GM12874 (cell line): Measurements from ENCODE around the gene EDC3.

Source experiments
- TF ChIP-seq, protein P1 (sequence below): IDR thresholded peaks from 2 replicates; pipeline ENCODE4 v1.5.1; 2011; ENCODE audit warnings: low read depth, mild to moderate bottlenecking, control low read depth, low read length, moderate library complexity; ENCODE audit not compliant: insufficient read depth

The EDC3 gene

GRCh38 chr15:74653426-74654102 lies 42.3 kb downstream of the EDC3 start:
- TF ChIP-seq, protein P1, sequence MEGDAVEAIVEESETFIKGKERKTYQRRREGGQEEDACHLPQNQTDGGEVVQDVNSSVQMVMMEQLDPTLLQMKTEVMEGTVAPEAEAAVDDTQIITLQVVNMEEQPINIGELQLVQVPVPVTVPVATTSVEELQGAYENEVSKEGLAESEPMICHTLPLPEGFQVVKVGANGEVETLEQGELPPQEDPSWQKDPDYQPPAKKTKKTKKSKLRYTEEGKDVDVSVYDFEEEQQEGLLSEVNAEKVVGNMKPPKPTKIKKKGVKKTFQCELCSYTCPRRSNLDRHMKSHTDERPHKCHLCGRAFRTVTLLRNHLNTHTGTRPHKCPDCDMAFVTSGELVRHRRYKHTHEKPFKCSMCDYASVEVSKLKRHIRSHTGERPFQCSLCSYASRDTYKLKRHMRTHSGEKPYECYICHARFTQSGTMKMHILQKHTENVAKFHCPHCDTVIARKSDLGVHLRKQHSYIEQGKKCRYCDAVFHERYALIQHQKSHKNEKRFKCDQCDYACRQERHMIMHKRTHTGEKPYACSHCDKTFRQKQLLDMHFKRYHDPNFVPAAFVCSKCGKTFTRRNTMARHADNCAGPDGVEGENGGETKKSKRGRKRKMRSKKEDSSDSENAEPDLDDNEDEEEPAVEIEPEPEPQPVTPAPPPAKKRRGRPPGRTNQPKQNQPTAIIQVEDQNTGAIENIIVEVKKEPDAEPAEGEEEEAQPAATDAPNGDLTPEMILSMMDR = no peak

GRCh38 chr15:74651242-74651741 lies 44.5 kb downstream of the EDC3 start:
- TF ChIP-seq, protein P1 = no peak

DNA sequence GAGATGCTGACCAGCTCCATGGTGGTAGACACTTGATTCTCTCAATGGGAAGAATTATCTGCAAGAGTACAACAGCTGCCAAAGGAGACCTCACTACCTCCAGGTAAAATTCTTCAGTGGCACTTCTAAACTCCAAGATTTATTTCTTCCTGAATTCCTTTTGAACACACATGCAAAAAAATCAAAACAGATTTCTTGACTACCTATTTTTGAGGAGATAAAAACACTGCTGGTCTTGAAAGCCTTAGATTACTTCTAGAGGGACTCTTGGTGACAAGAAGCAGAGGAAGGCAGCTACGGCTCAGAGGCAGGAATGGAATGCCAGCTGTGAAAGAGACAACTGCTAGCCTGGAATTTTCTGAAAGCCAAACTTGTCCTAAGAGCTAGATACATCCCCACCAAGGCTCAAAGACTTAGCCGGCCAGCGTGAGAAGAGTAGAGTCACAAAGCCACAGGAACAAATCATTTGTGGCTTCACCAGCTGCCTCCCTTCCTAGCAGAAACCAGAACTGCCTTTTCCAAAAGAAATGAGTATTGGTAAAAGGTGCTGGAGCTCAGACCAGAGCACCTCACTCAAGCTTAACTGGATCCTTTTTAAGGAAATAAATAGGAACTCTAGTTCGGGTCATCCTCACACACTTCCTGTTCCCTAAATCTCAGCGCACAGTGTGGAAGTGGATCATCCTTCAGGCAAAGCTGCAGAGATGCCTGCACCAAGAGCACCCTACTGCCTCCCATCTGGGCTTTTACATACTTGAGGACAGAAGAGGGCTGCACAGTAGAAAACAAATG lies 47.6 kb downstream of the EDC3 start:
- TF ChIP-seq, protein P1 = no peak

- TF ChIP-seq, protein P1 = no peak
Observed at GRCh38 chr15:74646480-74646879, 49.3 kb downstream of the EDC3 start.

GRCh38 chr15:74643665-74644204 lies 52.1 kb downstream of the EDC3 start:
- TF ChIP-seq, protein P1 = no peak

DNA sequence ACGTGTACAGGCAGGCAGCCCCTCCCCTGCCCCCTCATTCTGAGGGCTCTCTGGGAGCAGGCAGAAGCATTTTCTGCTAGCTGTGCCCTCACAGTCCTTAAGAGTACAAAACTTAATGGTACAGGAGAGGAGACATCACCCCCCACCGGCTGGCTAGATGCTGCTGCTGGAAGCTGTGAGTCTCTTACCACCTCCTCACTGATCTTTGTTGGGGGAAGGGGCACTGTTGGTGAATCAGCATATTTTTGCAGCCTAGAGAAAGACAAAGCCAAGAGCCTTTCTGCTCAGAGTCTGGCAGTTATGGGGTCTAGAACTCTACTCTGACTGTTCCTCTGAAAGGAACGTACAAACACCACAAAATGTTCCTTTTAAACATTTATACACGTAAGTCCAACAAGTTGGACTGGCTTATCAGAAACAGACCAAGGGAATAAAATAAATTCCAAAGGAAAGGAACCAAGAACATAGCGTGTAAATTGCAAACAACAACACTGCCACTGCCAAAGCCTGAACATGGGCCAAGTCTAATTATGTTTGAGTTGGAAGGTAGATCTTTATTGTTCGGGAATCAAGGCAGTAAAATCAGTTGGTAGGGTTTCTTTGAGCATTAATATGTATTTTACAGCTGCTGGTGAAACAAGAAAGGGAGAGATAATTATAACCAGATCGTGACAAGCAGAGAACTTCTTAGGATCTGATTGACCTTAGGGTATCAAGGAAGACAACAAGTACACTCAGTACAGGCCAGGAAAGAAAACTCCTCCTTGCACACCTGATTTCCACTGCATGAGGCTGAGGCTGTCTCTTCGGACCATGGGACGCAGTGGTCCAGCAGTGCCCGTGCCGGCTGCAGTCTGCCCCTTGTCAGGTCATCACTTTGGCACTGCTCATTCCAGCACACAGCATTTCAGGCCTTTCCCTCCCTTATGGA lies 52.8 kb downstream of the EDC3 start:
- TF ChIP-seq, protein P1 = no peak
